Small intestine (tissue), 7 donors: ENCODE data around the gene AUH. TPM values are rescaled to one million over a fixed set of nuclear protein-coding genes. Genes with fewer than 3 reads are reported as not detected.

Source experiments
- DNase-seq, 2 donors: peaks; one replicate each; pipeline versions ENCODE4 v3.0.0 to v3.0.0-alpha.2; 2013
- FAIRE-seq: peaks from 2 replicates; lab custom pipeline; 2012; peaks lifted over from hg19 to GRCh38; lab: Jason Lieb, UNC
- H3K27ac ChIP-seq, 3 donors: one replicate each; pipeline ENCODE4 v1.5.1; 2013; ENCODE audit warnings: low read length in 2 of 3, mild to moderate bottlenecking in 2 of 3, control low read depth in 1 of 3, inconsistent platforms in 1 of 3, low read depth in 1 of 3, moderate library complexity in 1 of 3
- H3K27me3 ChIP-seq, 3 donors: one replicate each; pipeline ENCODE4 v1.6.1; 2013; ENCODE audit warnings: low read length in 3 of 3, inconsistent platforms in 1 of 3; ENCODE audit not compliant: control insufficient read depth in 3 of 3, insufficient read depth in 3 of 3
- H3K36me3 ChIP-seq, 3 donors: one replicate each; pipeline ENCODE4 v1.6.1; 2013; ENCODE audit warnings: low read length in 3 of 3, inconsistent platforms in 1 of 3, low read depth in 1 of 3, mild to moderate bottlenecking in 1 of 3, moderate library complexity in 1 of 3; ENCODE audit not compliant: control insufficient read depth in 3 of 3, insufficient read depth in 2 of 3
- H3K4me1 ChIP-seq, 3 donors: one replicate each; pipeline ENCODE4 v1.6.1; 2013; ENCODE audit warnings: low read length in 2 of 3, inconsistent platforms in 1 of 3, low read depth in 1 of 3, mild to moderate bottlenecking in 1 of 3, moderate library complexity in 1 of 3; ENCODE audit not compliant: control insufficient read depth in 3 of 3, insufficient read depth in 2 of 3
- H3K4me3 ChIP-seq, 3 donors: one replicate each; pipeline ENCODE4 v1.5.1; 2013; ENCODE audit warnings: low read length in 3 of 3, control low read depth in 1 of 3, inconsistent platforms in 1 of 3, low read depth in 1 of 3, mild to moderate bottlenecking in 1 of 3, moderate library complexity in 1 of 3
- H3K9me3 ChIP-seq, 2 donors: one replicate each; pipeline ENCODE4 v1.6.1; 2013; ENCODE audit warnings: low read depth in 1 of 2, low read length in 1 of 2; ENCODE audit not compliant: control insufficient read depth in 2 of 2, insufficient read depth in 1 of 2
- WGBS, 3 donors: extraction: QIAGEN DNeasy Blood & Tissue Kit; methylation state at CpG; one replicate each; pipeline ENCODE4 v1.1.7; 2013; 5-methylcytosine and 5-hydroxymethylcytosine counted together
- polyA plus RNA-seq, 4 donors: library from polyadenylated mRNA; stranded (reverse) in 3 of 4; unstranded in 1 of 4; fragments of 200-250 nt in 3 of 4; fragments of 120-200 nt in 1 of 4; gene quantifications; one replicate each; pipeline versions ENCODE4 v1.2.1 to v1.2.3, GENCODE V29; 2013
- donor health status: healthy with polysubstance abuse.
- donor health status: control.
- donor health status: control.
- donor health status: Bipolar disorder and iron deficiency.
- donor health status: healthy.

AUH gene
- polyA plus RNA-seq, 4 donors = 16.9 to 51.4 (median 27.2) TPM

GRCh38 chr9:91180930-91181268 is 180.8 kb downstream of the AUH start:
- no peak overlapping the region for H3K27ac ChIP-seq
- 93 to 98% (median 94%) methylated on average over 3 of the region's 3 CpGs for WGBS, 3 donors

GRCh38 chr9:91180240-91180929 is 181.3 kb downstream of the AUH start:
- FAIRE-seq (no peak), DNase-seq (no peak)
- Histone ChIP-seq H3K36me3 (no peaks in the 10 kb centered on the region), H3K27me3 (no peaks in the 10 kb centered on the region), H3K9me3 (peaks cover 0 to 7% of the 10 kb centered on the region in 2 donors), H3K4me1 (peaks cover 0 to 6% (median 0%) of the 10 kb centered on the region in 3 donors), H3K27ac (no peak overlapping the region), H3K4me3 (no peak overlapping the region)
- WGBS, 3 donors = 91 to 96% (median 95%) methylated on average over 15 to 16 of the region's 16 CpGs

More at GRCh38 chr9:91180930-91181268, 180.8 kb downstream of the AUH start:
- FAIRE-seq (no peak), DNase-seq (no peak)
- Histone ChIP-seq H3K4me3 (no peak overlapping the region), H3K4me1 (peaks cover 0 to 8% (median 0%) of the 10 kb centered on the region in 3 donors), H3K9me3 (peaks cover 0 to 7% of the 10 kb centered on the region in 2 donors), H3K27me3 (no peaks in the 10 kb centered on the region), H3K36me3 (no peaks in the 10 kb centered on the region)

GRCh38 chr9:91179237-91180138 is 182.2 kb downstream of the AUH start:
- Histone ChIP-seq H3K9me3 (peaks cover 0 to under 1% of the 10 kb centered on the region in 2 donors), H3K27ac (no peak overlapping the region), H3K4me3 (no peak overlapping the region), H3K27me3 (no peaks in the 10 kb centered on the region), H3K4me1 (peaks cover 0 to 5% (median 0%) of the 10 kb centered on the region in 3 donors), H3K36me3 (no peaks in the 10 kb centered on the region)
- DNase-seq (no peak), FAIRE-seq (no peak)
- 92 to 95% (median 93%) methylated on average over 23 of the region's 23 CpGs for WGBS, 3 donors

- FAIRE-seq = no peak
Observed at GRCh38 chr9:91178281-91179236, 183.2 kb downstream of the AUH start.

GRCh38 chr9:91177661-91178280 is 183.9 kb downstream of the AUH start:
- FAIRE-seq = no peak
- 62 to 75% (median 65%) methylated on average over 15 of the region's 15 CpGs for WGBS, 3 donors
- no peaks in the 10 kb centered on the region for H3K9me3 ChIP-seq
- no peaks in the 10 kb centered on the region for H3K36me3 ChIP-seq
- H3K27ac ChIP-seq = no peak overlapping the region
- H3K27me3 ChIP-seq = no peaks in the 10 kb centered on the region
- peaks cover 0 to 3% (median 0%) of the 10 kb centered on the region in 3 donors for H3K4me1 ChIP-seq
- DNase-seq = no peak
- H3K4me3 ChIP-seq = no peak overlapping the region

More at GRCh38 chr9:91178281-91179236, 183.2 kb downstream of the AUH start:
- no peaks in the 10 kb centered on the region for H3K9me3 ChIP-seq
- H3K4me1 ChIP-seq = peaks cover 0 to 5% (median 0%) of the 10 kb centered on the region in 3 donors
- WGBS, 3 donors = 77 to 84% (median 81%) methylated on average over 13 to 15 of the region's 15 CpGs
- H3K4me3 ChIP-seq = no peak overlapping the region
- H3K27me3 ChIP-seq = no peaks in the 10 kb centered on the region
- DNase-seq = no peak
- H3K36me3 ChIP-seq = no peaks in the 10 kb centered on the region
- no peak overlapping the region for H3K27ac ChIP-seq

GRCh38 chr9:91177081-91177480 is 184.6 kb downstream of the AUH start:
- 85 to 92% (median 90%) methylated on average over 4 of the region's 4 CpGs for WGBS, 3 donors
- H3K4me3 ChIP-seq = no peak overlapping the region
- no peak for FAIRE-seq

GRCh38 chr9:91176426-91176825 is 185.3 kb downstream of the AUH start:
- DNase-seq (no peak), FAIRE-seq (no peak)
- H3K36me3 ChIP-seq = no peaks in the 10 kb centered on the region
- 97 to 98% (median 97%) methylated on average over 7 of the region's 7 CpGs for WGBS, 3 donors
- H3K27me3 ChIP-seq = no peaks in the 10 kb centered on the region
- H3K4me3 ChIP-seq = no peak overlapping the region
- H3K9me3 ChIP-seq = no peaks in the 10 kb centered on the region
- no peaks in the 10 kb centered on the region for H3K4me1 ChIP-seq
- H3K27ac ChIP-seq = no peak overlapping the region

More at GRCh38 chr9:91177081-91177480, 184.6 kb downstream of the AUH start:
- H3K9me3 ChIP-seq = no peaks in the 10 kb centered on the region
- H3K27ac ChIP-seq = no peak overlapping the region
- H3K27me3 ChIP-seq = no peaks in the 10 kb centered on the region
- H3K36me3 ChIP-seq = no peaks in the 10 kb centered on the region
- H3K4me1 ChIP-seq = no peaks in the 10 kb centered on the region
- no peak for DNase-seq
